ENCODE data around the gene ZNF202. TPM values are rescaled to one million over a fixed set of nuclear protein-coding genes. Genes with fewer than 3 reads are reported as not detected.
A peak's percentile ranks its signal among the peaks of the same experiment; 100 is the strongest.

The ZNF202 gene
- total and polyA plus RNA-seq, 2 of the 13 experiments (the other 11 are each of a cell fraction or from before 2014, with no cell fraction given): 7.7 to 7.9 TPM

DNA sequence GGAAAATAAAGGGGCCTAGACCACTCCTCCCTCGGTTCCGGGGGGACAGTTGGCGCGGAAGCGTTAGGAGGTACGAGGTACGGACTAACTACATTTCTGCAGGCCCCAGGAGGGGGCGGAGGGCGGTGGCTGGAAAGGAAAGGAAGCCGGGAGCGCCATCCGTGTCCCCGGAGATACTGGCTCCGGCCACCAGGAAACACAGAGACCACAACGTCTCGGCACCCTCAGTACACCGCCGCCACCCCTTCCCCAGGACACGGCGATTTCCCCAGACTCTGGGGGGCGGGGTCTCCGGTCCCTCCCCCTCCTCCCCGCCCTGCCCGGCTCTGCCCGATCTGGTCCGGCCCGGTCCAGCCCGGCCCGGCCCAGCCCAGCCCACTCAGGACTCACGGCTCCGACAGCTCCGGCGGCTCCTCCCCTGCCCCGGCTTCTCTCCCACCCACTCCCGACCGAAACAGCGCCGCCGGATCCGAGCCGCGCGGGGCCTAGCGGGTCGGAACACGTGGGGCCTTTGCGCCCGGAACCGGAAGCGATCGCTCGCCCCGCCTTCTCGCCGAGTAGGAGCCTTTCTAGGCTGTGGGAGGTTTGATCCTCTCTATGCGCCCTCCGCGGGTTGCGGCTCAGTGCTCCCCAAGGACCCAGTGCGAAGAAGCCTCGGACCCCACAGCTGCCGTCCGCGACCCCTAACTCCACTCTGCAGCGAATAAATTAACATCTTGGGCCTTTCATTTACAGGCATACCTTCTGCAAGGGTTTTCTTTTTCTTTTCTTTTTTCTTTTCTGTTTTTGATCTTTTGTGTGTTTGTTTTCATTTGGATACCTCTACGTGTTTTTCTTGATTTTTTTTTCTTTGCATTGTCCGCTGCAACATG is at the start of gene ZNF202 (continued):
- TF ChIP-seq, protein P1, sequence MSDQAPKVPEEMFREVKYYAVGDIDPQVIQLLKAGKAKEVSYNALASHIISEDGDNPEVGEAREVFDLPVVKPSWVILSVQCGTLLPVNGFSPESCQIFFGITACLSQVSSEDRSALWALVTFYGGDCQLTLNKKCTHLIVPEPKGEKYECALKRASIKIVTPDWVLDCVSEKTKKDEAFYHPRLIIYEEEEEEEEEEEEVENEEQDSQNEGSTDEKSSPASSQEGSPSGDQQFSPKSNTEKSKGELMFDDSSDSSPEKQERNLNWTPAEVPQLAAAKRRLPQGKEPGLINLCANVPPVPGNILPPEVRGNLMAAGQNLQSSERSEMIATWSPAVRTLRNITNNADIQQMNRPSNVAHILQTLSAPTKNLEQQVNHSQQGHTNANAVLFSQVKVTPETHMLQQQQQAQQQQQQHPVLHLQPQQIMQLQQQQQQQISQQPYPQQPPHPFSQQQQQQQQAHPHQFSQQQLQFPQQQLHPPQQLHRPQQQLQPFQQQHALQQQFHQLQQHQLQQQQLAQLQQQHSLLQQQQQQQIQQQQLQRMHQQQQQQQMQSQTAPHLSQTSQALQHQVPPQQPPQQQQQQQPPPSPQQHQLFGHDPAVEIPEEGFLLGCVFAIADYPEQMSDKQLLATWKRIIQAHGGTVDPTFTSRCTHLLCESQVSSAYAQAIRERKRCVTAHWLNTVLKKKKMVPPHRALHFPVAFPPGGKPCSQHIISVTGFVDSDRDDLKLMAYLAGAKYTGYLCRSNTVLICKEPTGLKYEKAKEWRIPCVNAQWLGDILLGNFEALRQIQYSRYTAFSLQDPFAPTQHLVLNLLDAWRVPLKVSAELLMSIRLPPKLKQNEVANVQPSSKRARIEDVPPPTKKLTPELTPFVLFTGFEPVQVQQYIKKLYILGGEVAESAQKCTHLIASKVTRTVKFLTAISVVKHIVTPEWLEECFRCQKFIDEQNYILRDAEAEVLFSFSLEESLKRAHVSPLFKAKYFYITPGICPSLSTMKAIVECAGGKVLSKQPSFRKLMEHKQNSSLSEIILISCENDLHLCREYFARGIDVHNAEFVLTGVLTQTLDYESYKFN (CRISPR knock-in tag; conservative IDR thresholded peaks at IDR 0.05): 0 out of 2 replicates have a peak, but pooled peaks have one; percentile 15
- peak; percentile 64; the same call in 1 of the 2 replicates for TF ChIP-seq IRF2 (CRISPR knock-in tag; IDR thresholded peaks at IDR 0.05)
- 0 out of 2 replicates have a peak, but pooled peaks have one; percentile 42 for TF ChIP-seq REL (CRISPR knock-in tag; conservative IDR thresholded peaks at IDR 0.05)
- no peak for TF ChIP-seq ZUFSP (CRISPR knock-in tag; IDR thresholded peaks at IDR 0.05; ENCODE audit: borderline replicate concordance)
- TF ChIP-seq ZNF768 (CRISPR knock-in tag; IDR thresholded peaks at IDR 0.05): 0 out of 2 replicates have a peak, but pooled peaks have one; percentile 10
- TF ChIP-seq EED (CRISPR knock-in tag; IDR thresholded peaks at IDR 0.05): no peak
- TF ChIP-seq POLR2G (IDR thresholded peaks at IDR 0.05; ENCODE audit: low read depth, low read length): peak; percentile 87
- TF ChIP-seq CHCHD3 (CRISPR knock-in tag; IDR thresholded peaks at IDR 0.05): no peak
- peak; percentile 87; the same call in 1 of the 2 replicates for TF ChIP-seq ZMAT3 (CRISPR knock-in tag; conservative IDR thresholded peaks at IDR 0.05)
- no peak for TF ChIP-seq HOXA7 (CRISPR knock-in tag; IDR thresholded peaks at IDR 0.05)
- 0 out of 2 replicates have a peak, but pooled peaks have one; percentile 54 for TF ChIP-seq ZNF761 (CRISPR knock-in tag; conservative IDR thresholded peaks at IDR 0.05)
- peak; percentile 97 for TF ChIP-seq DMAP1 (CRISPR knock-in tag; IDR thresholded peaks at IDR 0.05)
- TF ChIP-seq HIC2 (CRISPR knock-in tag; IDR thresholded peaks at IDR 0.05; ENCODE audit: low read depth): no peak
- peak in 1 of 2 experiments; percentile 61; a peak in 2 of 4 replicates for TF ChIP-seq ATF4 (CRISPR knock-in tag; IDR thresholded peaks at IDR 0.05)
- TF ChIP-seq NPAS2 (CRISPR knock-in tag; IDR thresholded peaks at IDR 0.05; ENCODE audit: borderline replicate concordance): no peak
- TF ChIP-seq MTF2 (CRISPR knock-in tag; IDR thresholded peaks at IDR 0.05; ENCODE audit: borderline replicate concordance): peak; percentile 46; the same call in 1 of the 2 replicates
- no peak for TF ChIP-seq ZNF7 (CRISPR knock-in tag; IDR thresholded peaks at IDR 0.05)
- TF ChIP-seq ZFP1 (CRISPR knock-in tag; IDR thresholded peaks at IDR 0.05): peak; percentile 40; the same call in 1 of the 2 replicates
